HG03460 (cell line): ENCODE data around the gene KRTCAP2.

ENCODE experiments used
- ATAC-seq: cut with Tn5 transposase; IDR thresholded peaks from one replicate; pipeline ENCODE4 v1.9.1; 2021; ENCODE audit not compliant: unreplicated experiment

The KRTCAP2 gene

DNA sequence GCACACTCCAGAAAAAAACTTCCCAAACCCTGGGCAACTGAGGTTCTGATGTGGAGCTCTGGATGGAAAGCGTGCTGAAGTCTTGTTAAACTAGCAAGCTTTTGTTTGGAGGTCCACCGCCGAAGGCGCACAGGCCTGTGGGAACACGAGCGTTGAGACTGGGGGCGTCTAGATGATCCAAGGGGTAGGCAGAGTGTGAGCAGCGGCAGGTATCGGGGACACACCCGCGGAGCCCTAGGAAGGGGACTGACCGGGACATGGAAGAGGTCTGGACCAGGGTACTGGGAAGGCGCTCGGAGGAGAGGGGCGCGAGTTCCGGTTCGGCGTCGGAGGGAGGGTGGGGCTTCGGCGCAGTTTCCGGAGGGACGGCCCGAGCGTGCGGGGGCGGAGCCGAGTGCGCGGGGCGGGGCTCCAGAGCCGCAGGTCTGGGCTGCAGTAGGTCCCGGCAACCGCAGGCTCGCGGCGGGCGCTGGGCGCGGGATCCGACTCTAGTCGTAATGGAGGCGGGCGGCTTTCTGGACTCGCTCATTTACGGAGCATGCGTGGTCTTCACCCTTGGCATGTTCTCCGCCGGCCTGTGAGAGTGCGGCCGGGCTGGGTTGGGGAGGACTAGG is 37.6 kb downstream of the KRTCAP2 start, which contains the start of gene SLC50A1:
TSS of gene SLC50A1 (plus strand) at position 438 of the 614 bp plus-strand sequence. CDS start at position 498, 60 bp downstream.
- peak; percentile 71 for ATAC-seq

DNA sequence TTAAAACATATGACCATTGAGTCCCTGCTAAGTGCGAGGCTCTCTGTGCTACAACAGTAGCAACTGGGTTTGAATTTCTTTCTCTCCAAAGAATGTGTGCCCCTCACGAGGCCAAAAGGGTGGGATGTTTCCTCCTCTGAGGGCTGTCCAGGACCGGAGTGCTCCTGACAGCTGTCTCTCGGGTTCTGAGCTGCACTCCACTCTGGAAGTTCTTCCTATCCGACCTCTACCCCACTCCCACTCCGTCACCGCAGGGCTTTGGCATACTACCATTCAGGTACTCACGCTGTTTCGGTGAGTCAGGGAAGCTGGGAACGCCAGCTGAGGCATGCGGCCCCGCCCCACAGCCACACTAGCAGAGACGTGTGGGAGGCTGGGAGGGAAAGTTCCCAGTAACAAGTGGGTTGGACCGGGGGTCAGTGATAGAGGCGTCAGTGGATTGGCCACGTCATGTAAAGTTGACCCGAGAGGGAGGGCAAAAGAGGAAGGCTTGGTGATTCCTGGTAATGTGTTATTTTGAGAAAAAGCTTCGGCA is 38.2 kb downstream of the KRTCAP2 start:
- ATAC-seq = no peak

DNA sequence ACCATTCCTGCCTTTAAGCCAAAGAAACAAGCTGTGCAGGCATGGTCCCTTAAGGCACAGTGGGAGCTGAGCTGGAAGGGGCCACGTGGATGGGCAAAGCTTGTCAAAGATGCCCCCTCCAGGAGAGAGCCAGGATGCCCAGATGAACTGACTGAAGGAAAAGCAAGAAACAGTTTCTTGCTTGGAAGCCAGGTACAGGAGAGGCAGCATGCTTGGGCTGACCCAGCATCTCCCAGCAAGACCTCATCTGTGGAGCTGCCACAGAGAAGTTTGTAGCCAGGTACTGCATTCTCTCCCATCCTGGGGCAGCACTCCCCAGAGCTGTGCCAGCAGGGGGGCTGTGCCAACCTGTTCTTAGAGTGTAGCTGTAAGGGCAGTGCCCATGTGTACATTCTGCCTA is 38.8 kb downstream of the KRTCAP2 start:
- ATAC-seq = no peak

- ATAC-seq = no peak
Measured at GRCh38 chr1:155133799-155134281, 39.3 kb downstream of the KRTCAP2 start.

- ATAC-seq = no peak
Measured at GRCh38 chr1:155131856-155132255, 41.2 kb downstream of the KRTCAP2 start.

DNA sequence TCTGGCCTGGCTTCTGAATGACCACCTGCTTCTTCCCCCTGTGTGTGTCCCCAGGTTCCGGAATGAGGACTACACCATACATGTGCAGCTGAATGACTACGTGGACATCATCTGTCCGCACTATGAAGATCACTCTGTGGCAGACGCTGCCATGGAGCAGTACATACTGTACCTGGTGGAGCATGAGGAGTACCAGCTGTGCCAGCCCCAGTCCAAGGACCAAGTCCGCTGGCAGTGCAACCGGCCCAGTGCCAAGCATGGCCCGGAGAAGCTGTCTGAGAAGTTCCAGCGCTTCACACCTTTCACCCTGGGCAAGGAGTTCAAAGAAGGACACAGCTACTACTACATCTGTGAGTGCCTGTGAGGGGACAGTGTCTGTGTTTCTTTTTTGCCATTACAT is 41.8 kb downstream of the KRTCAP2 start:
- ATAC-seq = no peak

DNA sequence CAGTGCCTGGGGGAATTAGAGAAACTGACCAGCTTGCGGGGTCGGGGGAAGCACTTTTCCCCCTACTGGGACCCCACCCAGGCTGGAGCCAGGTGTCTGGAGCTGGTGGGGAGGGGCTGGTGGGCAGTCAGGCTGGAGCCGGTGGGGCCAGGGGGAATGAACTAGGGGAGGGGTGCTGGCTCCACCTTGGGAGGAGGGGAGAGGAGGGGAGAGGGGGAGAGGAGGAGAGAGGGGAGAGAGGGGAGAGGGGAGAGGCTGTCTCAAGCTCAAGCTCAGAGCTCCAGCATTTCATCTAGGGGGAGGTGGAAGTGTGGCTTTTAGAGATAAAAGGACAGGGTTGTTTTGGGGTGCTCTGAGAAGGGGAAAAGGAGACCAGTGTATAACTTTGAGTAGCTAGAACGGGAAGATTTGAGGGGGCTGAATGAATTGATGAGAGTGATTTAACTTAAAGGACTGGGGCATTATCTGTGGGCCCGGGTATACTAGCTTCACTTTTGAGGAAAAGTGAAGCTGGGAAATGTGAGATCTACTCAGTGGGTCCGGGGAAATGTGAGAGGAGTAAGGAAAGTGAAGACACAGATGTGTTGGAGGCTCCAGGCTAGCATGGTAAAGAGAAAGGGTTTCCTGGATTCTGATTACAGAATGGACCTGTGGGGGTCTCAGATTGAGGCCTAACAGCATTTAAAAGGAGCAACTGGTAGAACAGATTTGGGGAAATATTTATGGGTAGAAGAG is 42.7 kb downstream of the KRTCAP2 start:
- no peak for ATAC-seq

DNA sequence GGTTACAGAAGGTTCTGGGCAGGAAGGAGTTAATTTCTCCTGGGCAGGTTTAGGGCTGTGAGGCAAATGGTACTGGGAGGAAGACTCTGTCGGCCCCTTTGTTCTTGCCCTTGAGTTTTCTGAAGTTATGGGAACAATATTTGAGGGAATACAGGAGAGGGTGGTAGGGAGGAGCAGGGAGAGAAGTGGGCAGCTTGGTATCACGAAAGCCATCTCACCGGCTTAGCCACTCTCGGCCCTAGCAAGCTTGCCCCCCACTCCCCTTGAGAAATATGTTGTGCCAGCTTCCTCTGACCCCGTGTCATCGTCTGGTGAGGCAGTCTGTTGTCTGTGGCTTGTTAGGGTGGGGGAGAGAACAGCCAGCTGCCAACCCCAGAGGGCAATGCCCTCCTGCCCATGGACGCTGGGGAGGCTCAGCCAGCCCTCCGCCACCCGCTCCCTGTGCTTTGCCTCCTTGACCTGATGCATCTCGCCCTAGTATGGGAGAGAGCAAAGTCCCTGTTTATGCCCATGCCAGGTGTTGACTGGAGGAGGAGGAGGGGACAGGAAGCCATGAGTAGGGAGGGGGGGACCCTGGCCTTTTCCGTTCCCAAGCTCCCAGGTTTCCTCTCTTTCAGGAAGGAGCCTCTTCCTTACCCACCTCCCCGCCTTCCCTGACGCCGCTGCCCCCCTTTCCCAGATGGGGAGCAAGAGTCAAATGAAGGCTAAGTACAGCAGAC is 44.2 kb downstream of the KRTCAP2 start:
- no peak for ATAC-seq

DNA sequence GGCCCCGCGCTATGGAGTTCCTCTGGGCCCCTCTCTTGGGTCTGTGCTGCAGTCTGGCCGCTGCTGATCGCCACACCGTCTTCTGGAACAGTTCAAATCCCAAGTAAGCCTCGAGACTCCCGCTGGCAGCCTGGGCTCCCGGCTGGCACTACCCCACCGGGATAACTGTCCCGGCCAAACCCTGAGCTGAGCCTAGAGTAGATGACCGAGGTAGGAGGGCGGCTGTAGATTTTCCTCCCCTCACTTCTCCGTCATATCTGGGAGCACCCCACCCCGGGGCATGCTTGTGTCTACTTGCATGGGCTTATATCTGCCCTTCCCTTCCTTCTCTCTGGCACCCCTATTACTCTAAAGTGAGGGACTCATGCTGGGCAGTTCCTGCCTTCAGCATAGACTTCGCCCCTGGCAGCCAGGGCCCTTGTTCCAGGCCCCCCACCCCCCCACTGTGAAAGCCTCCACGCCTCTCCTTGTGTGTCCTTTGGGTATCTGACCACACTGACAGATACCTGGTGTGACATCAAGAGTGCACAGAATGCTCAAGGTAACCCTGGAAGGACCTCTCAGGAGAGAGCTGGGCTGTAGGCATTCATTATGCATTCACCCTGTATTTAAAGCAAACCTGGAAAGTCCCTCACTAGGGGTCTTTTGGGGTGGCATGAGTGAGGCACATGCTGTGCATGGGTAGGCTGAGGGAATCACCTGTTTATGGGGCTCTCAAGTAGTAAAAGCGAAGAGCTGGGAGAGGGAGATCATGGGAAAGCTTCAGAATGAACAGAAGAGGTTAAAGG is 44.9 kb downstream of the KRTCAP2 start:
- ATAC-seq = no peak

- ATAC-seq = no peak
Measured at GRCh38 chr1:155127105-155127966, 45.8 kb downstream of the KRTCAP2 start, which contains the start of gene EFNA1. Gene EFNA1 (plus strand): TSS chr1:155127876. CDS start chr1:155127978, 102 bp downstream.

- ATAC-seq = no peak
Measured at GRCh38 chr1:155126556-155127104, 46.5 kb downstream of the KRTCAP2 start.

DNA sequence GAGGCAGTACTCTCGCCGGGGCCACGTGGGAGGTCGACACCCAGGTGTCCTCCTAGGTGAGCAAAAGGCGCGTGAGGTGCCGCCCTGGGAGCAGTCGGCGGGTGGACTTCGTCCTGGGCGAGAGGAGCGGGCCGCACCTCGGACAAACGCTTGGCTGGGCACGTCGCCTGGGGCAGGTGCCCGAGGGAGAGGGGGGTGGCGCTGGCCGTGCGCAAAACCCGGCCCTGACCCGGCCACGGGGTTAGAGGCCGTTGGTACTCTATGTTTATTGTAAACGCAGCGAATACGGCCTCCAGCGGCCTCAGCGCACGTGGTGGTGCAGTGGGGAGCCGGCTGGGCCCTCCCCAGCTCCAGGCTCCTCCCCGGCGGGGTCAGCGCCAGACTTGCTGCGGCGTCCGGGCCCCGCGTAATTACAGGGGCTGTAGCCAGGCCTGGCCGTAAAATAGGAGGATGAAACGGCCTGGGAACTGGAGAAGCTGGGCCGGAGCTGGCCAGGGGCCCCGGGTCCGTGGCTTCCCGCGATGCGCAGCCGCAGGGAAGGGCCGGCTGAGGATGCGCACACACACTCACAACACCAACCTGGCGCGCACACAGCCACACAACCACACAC is 47.1 kb downstream of the KRTCAP2 start:
- no peak for ATAC-seq

- ATAC-seq = no peak
Measured at GRCh38 chr1:155125511-155125945, 47.6 kb downstream of the KRTCAP2 start.

- ATAC-seq = no peak
Measured at GRCh38 chr1:155124503-155125463, 48.3 kb downstream of the KRTCAP2 start.

DNA sequence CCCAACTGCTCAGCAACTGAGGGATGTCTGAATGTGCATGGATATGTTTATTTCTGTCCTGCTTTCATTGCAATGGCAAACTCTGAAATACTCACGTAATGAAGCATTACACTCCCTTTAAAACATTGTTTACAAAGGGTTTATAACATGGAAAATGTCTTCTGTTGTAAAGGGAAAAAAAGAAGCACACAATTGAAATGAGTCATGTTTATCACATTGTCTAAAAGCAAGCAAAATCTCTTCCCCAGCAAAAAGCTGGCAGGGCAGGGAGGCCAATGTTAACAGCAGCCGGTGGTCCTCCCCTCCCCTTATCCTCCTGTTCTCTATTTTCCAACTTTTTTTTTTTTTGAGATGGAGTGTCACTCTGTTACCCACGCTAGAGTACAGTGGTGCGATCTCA is 49.3 kb downstream of the KRTCAP2 start:
- ATAC-seq = no peak

- ATAC-seq = no peak
Measured at GRCh38 chr1:155122308-155122707, 50.8 kb downstream of the KRTCAP2 start.

GRCh38 chr1:155121249-155121648 is 51.9 kb downstream of the KRTCAP2 start:
- no peak for ATAC-seq

DNA sequence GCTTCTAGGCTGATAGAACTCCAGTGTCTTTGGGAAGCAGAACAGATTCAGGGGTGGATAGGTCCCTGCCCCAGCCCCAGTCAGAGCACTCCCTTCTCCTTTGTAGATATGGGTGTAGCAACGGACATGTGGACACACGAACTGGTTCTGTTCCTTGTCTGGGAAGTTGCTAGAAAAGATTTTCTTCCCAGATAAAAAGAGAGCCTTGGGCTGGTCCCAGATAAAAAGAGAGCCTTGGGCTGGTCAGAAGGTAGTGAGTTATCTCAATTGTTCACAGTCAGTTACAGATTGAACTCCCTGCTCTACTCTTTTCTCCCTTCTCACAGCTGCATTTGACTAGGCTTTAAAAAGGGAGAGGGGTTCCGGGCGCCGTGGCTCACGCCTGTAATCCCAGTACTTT is 52.9 kb downstream of the KRTCAP2 start:
- no peak for ATAC-seq
